Thoracic aorta (tissue), 2 donors: ENCODE measurements around the gene DPH6. TPM values are rescaled to one million over a fixed set of nuclear protein-coding genes. Genes with fewer than 3 reads are reported as not detected.

ENCODE experiments used
- ATAC-seq: fragments of 150-250 bp; one replicate; pipeline ENCODE4 v1.8.0; 2017; ENCODE audit warnings: low read depth; ENCODE audit not compliant: insufficient number of reproducible peaks, low FRiP score
- DNase-seq: peaks from one replicate; pipeline ENCODE4 v3.0.0-alpha.2; 2020; ENCODE audit warnings: low spot score
- H3K27ac ChIP-seq, 2 donors: fragments of 200-600 bp; sonication (generic); 1 replicate in 1 of 2; 2 replicates in 1 of 2; pipeline ENCODE4 v1.5.1; 2016; ENCODE audit warnings: mild to moderate bottlenecking in 2 of 2, moderate library complexity in 2 of 2
- H3K27me3 ChIP-seq: fragments of 200-600 bp; sonication (generic); replicated peaks from 2 replicates; pipeline ENCODE4 v1.6.0; 2016; ENCODE audit warnings: mild to moderate bottlenecking; ENCODE audit not compliant: insufficient read depth
- H3K36me3 ChIP-seq: fragments of 200-600 bp; sonication (generic); one replicate; pipeline ENCODE4 v1.5.1; 2016
- H3K4me1 ChIP-seq, 2 donors: fragments of 200-600 bp; sonication (generic); 1 replicate in 1 of 2; 2 replicates in 1 of 2; pipeline versions ENCODE4 v1.5.1 to v1.6.0; 2016; ENCODE audit warnings: low read depth in 2 of 2, mild to moderate bottlenecking in 1 of 2; ENCODE audit not compliant: control insufficient read depth in 1 of 2
- H3K4me3 ChIP-seq: fragments of 200-600 bp; sonication (generic); 2 replicates; pipeline ENCODE4 v1.5.1; 2016; ENCODE audit warnings: mild to moderate bottlenecking
- H3K9me3 ChIP-seq: fragments of 200-600 bp; sonication (generic); 2 replicates; pipeline ENCODE4 v1.5.1; 2016
- CTCF ChIP-seq: fragments of 200-600 bp; sonication (generic); IDR thresholded peaks from one replicate; pipeline ENCODE4 v1.5.1; 2019; ENCODE audit warnings: antibody characterized with exemption
- total RNA-seq, 2 donors: library from RNA; depleted of rRNA; stranded (reverse); fragments of >200 nt; gene quantifications; one replicate each; pipeline versions ENCODE4 v1.1.0 to v1.2.3, GENCODE V29; 2016

DPH6 gene
- total RNA-seq, 2 donors from 2014 or later = 11.5 to 34.8 TPM

- Histone ChIP-seq H3K27me3 (no peaks in the 10 kb centered on the region), H3K36me3 (no peaks in the 10 kb centered on the region), H3K4me3 (no peak overlapping the region), H3K27ac (no peak overlapping the region), H3K9me3 (no peaks in the 10 kb centered on the region), H3K4me1 (no peaks in the 10 kb centered on the region)
- ATAC-seq (no peak), DNase-seq (no peak)
- no peak for TF ChIP-seq CTCF
These were observed 54.8 kb downstream of the DPH6 start for GRCh38 chr15:35491173-35491572.

GRCh38 chr15:35490511-35490910 lies 55.5 kb downstream of the DPH6 start:
- no peak for ATAC-seq
- H3K4me1 ChIP-seq = no peaks in the 10 kb centered on the region
- no peak for TF ChIP-seq CTCF

GRCh38 chr15:35487417-35487816 lies 58.5 kb downstream of the DPH6 start:
- Histone ChIP-seq H3K9me3 (no peaks in the 10 kb centered on the region), H3K27ac (no peak overlapping the region), H3K27me3 (no peaks in the 10 kb centered on the region), H3K36me3 (no peaks in the 10 kb centered on the region), H3K4me1 (no peaks in the 10 kb centered on the region), H3K4me3 (no peak overlapping the region)
- ATAC-seq (no peak), DNase-seq (no peak)
- no peak for TF ChIP-seq CTCF

More at GRCh38 chr15:35490511-35490910, 55.5 kb downstream of the DPH6 start:
- Histone ChIP-seq H3K36me3 (no peaks in the 10 kb centered on the region), H3K27me3 (no peaks in the 10 kb centered on the region), H3K27ac (no peak overlapping the region), H3K4me3 (no peak overlapping the region), H3K9me3 (no peaks in the 10 kb centered on the region)
- no peak for DNase-seq

GRCh38 chr15:35486296-35486695 lies 59.7 kb downstream of the DPH6 start:
- Histone ChIP-seq H3K4me1 (no peaks in the 10 kb centered on the region), H3K9me3 (no peaks in the 10 kb centered on the region), H3K27ac (no peak overlapping the region), H3K4me3 (no peak overlapping the region), H3K36me3 (no peaks in the 10 kb centered on the region), H3K27me3 (no peaks in the 10 kb centered on the region)
- TF ChIP-seq CTCF = no peak
- no peak for ATAC-seq
- DNase-seq = no peak

- no peaks in the 10 kb centered on the region for H3K9me3 ChIP-seq
- ATAC-seq (no peak), DNase-seq (no peak)
- H3K4me3 ChIP-seq = no peak overlapping the region
- TF ChIP-seq CTCF = no peak
- no peaks in the 10 kb centered on the region for H3K4me1 ChIP-seq
- no peaks in the 10 kb centered on the region for H3K27me3 ChIP-seq
- no peaks in the 10 kb centered on the region for H3K36me3 ChIP-seq
- H3K27ac ChIP-seq = no peak overlapping the region
These were observed 60.6 kb downstream of the DPH6 start for GRCh38 chr15:35485411-35485810.
